K562 (cell line): ENCODE data around the gene POLD2. TPM values are rescaled to one million over a fixed set of nuclear protein-coding genes. Genes with fewer than 3 reads are reported as not detected.
"Not testable (repeated sequence)": the region's sequence is repeated elsewhere in the genome, so short reads cannot be mapped to it uniquely, and the experiment has no call there.

Source experiments
- ATAC-seq: fragments of 200-7000 bp; cut with Tn5 transposase; 3 replicates; pipeline ENCODE4 v1.9.1; 2020; ENCODE audit warnings: moderate library complexity
- BruUV-seq: library from RNA; stranded (reverse); fragments of 400-500 nt; replicated peaks from 2 replicates; lab custom pipeline; 2021; lab: Mats Ljungman, UMichigan
- CTCF ChIA-PET: fragments of 300-600 bp; formaldehyde crosslinking; extraction: SDS; loops from one replicate; lab custom pipeline; 2021; ENCODE audit warnings: low intra/inter-chr PET ratio; lab: Yijun Ruan, JAX
- POLR2A ChIA-PET: fragments of 300-600, 350-650 bp; sonication (Branson Sonifier 250); formaldehyde crosslinking; extraction: SDS; loops from one replicate; lab custom pipeline; 2021; ENCODE audit warnings: antibody characterized with exemption, inconsistent platforms; lab: Yijun Ruan, JAX
- DNase-seq, 4 experiments: peaks; one replicate each; pipeline versions ENCODE4 v3.0.0 to v3.0.0-alpha.2; 2011 to 2018; ENCODE audit warnings: low spot score in 3 of 4, mixed read lengths in 3 of 4; ENCODE audit errors: extremely low read depth in 1 of 4
- FAIRE-seq: peaks from 2 replicates; lab custom pipeline; 2011; peaks lifted over from hg19 to GRCh38; lab: Jason Lieb, UNC
- H2AFZ ChIP-seq: 2 replicates; pipeline ENCODE4 v1.6.0; 2011; ENCODE audit warnings: low read depth, low read length, control low read depth, inconsistent platforms
- H3K27ac ChIP-seq: fragments of 200-600 bp; 3 replicates; pipeline ENCODE4 v1.8.0; 2011; ENCODE audit warnings: low read depth, mild to moderate bottlenecking, control low read depth, inconsistent platforms, low read length, moderate library complexity, mixed read lengths; ENCODE audit errors: extremely low read depth
- H3K27me3 ChIP-seq, 2 experiments: fragments of 300-600 bp in 1 of 2; 2 replicates in 1 of 2; 3 replicates in 1 of 2; pipeline versions ENCODE4 v1.6.0 to v1.8.0; 2011; ENCODE audit warnings: inconsistent platforms in 2 of 2, low read length in 2 of 2, mild to moderate bottlenecking in 1 of 2, mixed read lengths in 1 of 2, moderate library complexity in 1 of 2; ENCODE audit not compliant: control insufficient read depth in 2 of 2, insufficient read depth in 2 of 2
- H3K36me3 ChIP-seq: fragments of 300-600 bp; 3 replicates; pipeline ENCODE4 v1.8.0; 2011; ENCODE audit warnings: mild to moderate bottlenecking, low read length, inconsistent platforms; ENCODE audit not compliant: control insufficient read depth, insufficient read depth
- H3K4me1 ChIP-seq, 2 experiments: fragments of 200-600 bp in 1 of 2; replicated peaks in 1 of 2; 2 replicates in 1 of 2; 3 replicates in 1 of 2; pipeline versions ENCODE4 v1.5.1 to v1.8.0; 2011; ENCODE audit warnings: inconsistent platforms in 2 of 2, low read length in 2 of 2, mild to moderate bottlenecking in 1 of 2, mixed read lengths in 1 of 2, moderate library complexity in 1 of 2; ENCODE audit not compliant: control insufficient read depth in 2 of 2, insufficient read depth in 2 of 2
- H3K4me2 ChIP-seq: 2 replicates; pipeline ENCODE4 v1.6.1; 2011; ENCODE audit warnings: low read length, control low read depth, inconsistent platforms, mixed read lengths; ENCODE audit not compliant: insufficient read depth
- H3K4me3 ChIP-seq: fragments of 200-600 bp; sonication (generic), shearing (Covaris generic); 2 replicates; pipeline ENCODE4 v1.5.1; 2016; ENCODE audit warnings: control low read depth, inconsistent platforms
- H3K79me2 ChIP-seq: fragments of 200-600 bp; 3 replicates; pipeline ENCODE4 v1.8.0; 2011; ENCODE audit warnings: low read length, inconsistent platforms; ENCODE audit not compliant: control insufficient read depth, insufficient read depth
- H3K9ac ChIP-seq, 2 experiments: 2 replicates each; pipeline versions ENCODE4 v1.6.0 to v1.6.1; 2011; ENCODE audit warnings: low read depth in 2 of 2, low read length in 2 of 2, control low read depth in 1 of 2, inconsistent platforms in 1 of 2, mild to moderate bottlenecking in 1 of 2, mixed read lengths in 1 of 2; ENCODE audit not compliant: insufficient read depth in 1 of 2
- H3K9me1 ChIP-seq: one replicate; pipeline ENCODE4 v1.6.0; 2011; ENCODE audit warnings: inconsistent platforms, mild to moderate bottlenecking, low read length, moderate library complexity; ENCODE audit not compliant: control insufficient read depth, insufficient read depth
- H3K9me3 ChIP-seq: replicated peaks from 2 replicates; pipeline ENCODE4 v1.5.1; 2011; ENCODE audit warnings: low read depth, low read length, inconsistent platforms; ENCODE audit not compliant: control insufficient read depth, insufficient read depth
- H4K20me1 ChIP-seq: replicated peaks from 2 replicates; pipeline ENCODE4 v1.6.1; 2011; ENCODE audit warnings: low read length, inconsistent platforms, mixed read lengths; ENCODE audit not compliant: control insufficient read depth, insufficient read depth
- CBFA2T3 ChIP-seq: fragments of 450-650 bp; IDR thresholded peaks from 2 replicates; pipeline ENCODE4 v1.6.1; 2017
- ELF4 ChIP-seq: fragments of 450-650 bp; formaldehyde crosslinking; IDR thresholded peaks from 2 replicates; pipeline ENCODE4 v1.4.0; 2022; ENCODE audit warnings: missing genetic modification characterization
- ESRRB ChIP-seq: fragments of 250-450 bp; sonication (Bioruptor Pico); IDR thresholded peaks from 2 replicates; pipeline ENCODE4 v1.5.0; 2020; ENCODE audit warnings: mild to moderate bottlenecking, moderate library complexity, borderline replicate concordance
- FOSL1 ChIP-seq: fragments of 200-800 bp; sonication (Bioruptor generic); conservative IDR thresholded peaks from 2 replicates; pipeline ENCODE4 v1.6.1; 2016; ENCODE audit warnings: missing genetic modification characterization, missing compliant biosample characterization
- NCOR1 ChIP-seq: fragments of 450-650 bp; IDR thresholded peaks from 2 replicates; pipeline ENCODE4 v1.6.1; 2016; ENCODE audit warnings: mild to moderate bottlenecking, moderate library complexity
- PCBP2 ChIP-seq: fragments of 200-400 bp; formaldehyde crosslinking; IDR thresholded peaks from 2 replicates; pipeline ENCODE4 v1.6.1; 2018; ENCODE audit warnings: low read length, low read depth, mild to moderate bottlenecking, moderate library complexity; ENCODE audit not compliant: poor library complexity, severe bottlenecking
- RAD21 ChIP-seq, 2 experiments: fragments of 250-450 bp in 1 of 2; fragments of 450-650 bp in 1 of 2; sonication (Bioruptor Pico) in 1 of 2; formaldehyde crosslinking in 1 of 2; IDR thresholded peaks in 1 of 2; conservative IDR thresholded peaks in 1 of 2; 2 replicates each; pipeline versions ENCODE4 v1.4.0 to v1.8.0; 2020 to 2022; ENCODE audit warnings: mild to moderate bottlenecking in 2 of 2, moderate library complexity in 1 of 2
- ZNF316 ChIP-seq: fragments of 450-650 bp; IDR thresholded peaks from 2 replicates; pipeline ENCODE4 v1.6.1; 2016
- WGBS: fragments of 100-300 bp; shearing (Covaris generic); methylation state at CpG from one replicate; pipeline ENCODE4 v1.1.6; 2016; ENCODE audit warnings: low coverage, mixed read lengths; ENCODE audit not compliant: insufficient coverage; ENCODE audit errors: missing lambda C conversion rate; 5-methylcytosine and 5-hydroxymethylcytosine counted together
- in situ Hi-C: fragments of 300-500 bp; cut with MboI; formaldehyde crosslinking; loops from 4 replicates; pipeline ENCODE4 v1.15.0; 2018; ENCODE audit warnings: inconsistent platforms, mixed read lengths
- intact Hi-C: fragments of 100-400 bp; cut with micrococcal nuclease; formaldehyde crosslinking; loops from 2 replicates; pipeline ENCODE4 v1.14.2; 2022
- polyA plus RNA-seq, 8 experiments: library from polyadenylated mRNA; depleted of rRNA in 4 of 8; stranded (reverse) in 5 of 8; unstranded in 3 of 8; fragments of >200 nt; fragmentation: Nextera tagmentation in 2 of 8; fragmentation: Illumina TruSeq in 1 of 8; extraction: Ambion mirVana in 2 of 8; extraction: Trizol in 1 of 8; gene quantifications; 2 replicates each; pipeline versions ENCODE4 v1.2.1 to v1.2.3, GENCODE V29; 2011 to 2014; ENCODE audit warnings: inconsistent platforms in 1 of 8, missing spikeins in 1 of 8
- total RNA-seq, 7 experiments: library from RNA; depleted of rRNA in 6 of 7; stranded (reverse); fragments of >200 nt in 6 of 7; fragmentation: Illumina TruSeq in 2 of 7; extraction: Trizol in 2 of 7; gene quantifications; 2 replicates each; pipeline versions ENCODE4 v1.2.1 to v1.2.3, GENCODE V29; 2011 to 2021; ENCODE audit warnings: low replicate concordance in 1 of 7
- TF ChIP-seq, protein P1 (sequence below), 2 experiments: fragments of 450-650 bp in 1 of 2; sonication (generic) in 1 of 2; formaldehyde crosslinking in 1 of 2; IDR thresholded peaks in 1 of 2; conservative IDR thresholded peaks in 1 of 2; 2 replicates each; pipeline versions ENCODE4 v1.6.1 to v1.8.1; 2016 to 2023; ENCODE audit warnings: mild to moderate bottlenecking in 2 of 2, moderate library complexity in 2 of 2, inconsistent platforms in 1 of 2, missing genetic modification reagents in 1 of 2
- TF ChIP-seq, protein P2 (sequence below): fragments of 250-450 bp; sonication (Bioruptor Pico); IDR thresholded peaks from 2 replicates; pipeline ENCODE4 v1.5.0; 2021
- TF ChIP-seq, protein P3 (sequence below): sonication (generic); formaldehyde crosslinking; IDR thresholded peaks from 2 replicates; pipeline ENCODE4 v1.8.1; 2023; ENCODE audit warnings: mild to moderate bottlenecking, missing genetic modification reagents

The POLD2 gene
- total and polyA plus RNA-seq, 9 of the 15 experiments (the other 6 are each of a cell fraction or from before 2014, with no cell fraction given): 29.7 to 259 (median 225) TPM

DNA sequence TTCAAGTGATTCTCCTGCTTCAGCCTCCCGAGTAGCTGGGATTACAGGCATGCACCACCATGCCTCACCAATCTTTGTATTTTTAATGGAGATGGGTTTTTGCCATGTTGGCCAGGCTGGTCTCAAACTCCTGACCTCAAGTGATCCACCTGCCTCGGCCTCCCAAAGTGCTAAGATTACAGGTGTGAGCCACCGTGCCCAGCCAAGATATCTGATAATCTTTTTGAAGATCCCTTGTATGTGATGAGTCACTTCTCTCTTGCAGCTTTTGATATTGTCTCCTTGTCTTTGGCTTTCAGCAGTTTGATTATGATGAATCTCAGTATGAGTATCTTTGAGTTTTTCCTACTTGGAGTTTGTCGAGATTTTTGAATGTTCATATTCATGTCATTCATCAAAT lies 3.2 kb upstream of the POLD2 start:
- H2AFZ ChIP-seq, H3K4me2 ChIP-seq, H3K9me3 ChIP-seq, intact Hi-C loops, CTCF ChIA-PET, H3K4me3 ChIP-seq, ATAC-seq, H3K9ac ChIP-seq, H3K36me3 ChIP-seq, BruUV-seq, H3K27ac ChIP-seq, H4K20me1 ChIP-seq, H3K9me1 ChIP-seq, H3K27me3 ChIP-seq, DNase-seq, in situ Hi-C loops, FAIRE-seq: not testable (repeated sequence)
- Histone ChIP-seq H3K4me1 (peaks cover 9 to 25% of the 10 kb centered on the region in 2 experiments; a peak in 4 of 5 replicates), H3K79me2 (peaks cover 22% of the 10 kb centered on the region)
- TF ChIP-seq, protein P1, sequence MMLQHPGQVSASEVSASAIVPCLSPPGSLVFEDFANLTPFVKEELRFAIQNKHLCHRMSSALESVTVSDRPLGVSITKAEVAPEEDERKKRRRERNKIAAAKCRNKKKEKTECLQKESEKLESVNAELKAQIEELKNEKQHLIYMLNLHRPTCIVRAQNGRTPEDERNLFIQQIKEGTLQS (IDR thresholded peaks at IDR 0.05): peak; percentile 20; the same call in 1 of the 2 replicates
- TF ChIP-seq, protein P1 (CRISPR knock-in tag; conservative IDR thresholded peaks at IDR 0.05): not testable (repeated sequence)
- TF ChIP-seq FOSL1 (0 out of 2 replicates have a peak, but pooled peaks have one; percentile 15), CBFA2T3 (peak; percentile 17; the same call in 1 of the 2 replicates)
- POLR2A ChIA-PET: interaction anchor here (1.8 kb wide), 2 partner anchors 11 to 21 kb away, joined by 3 to 5 read pairs; no protein-coding TSS in a partner anchor
- 1% methylated on average over 4 of the region's 4 CpGs for WGBS

DNA sequence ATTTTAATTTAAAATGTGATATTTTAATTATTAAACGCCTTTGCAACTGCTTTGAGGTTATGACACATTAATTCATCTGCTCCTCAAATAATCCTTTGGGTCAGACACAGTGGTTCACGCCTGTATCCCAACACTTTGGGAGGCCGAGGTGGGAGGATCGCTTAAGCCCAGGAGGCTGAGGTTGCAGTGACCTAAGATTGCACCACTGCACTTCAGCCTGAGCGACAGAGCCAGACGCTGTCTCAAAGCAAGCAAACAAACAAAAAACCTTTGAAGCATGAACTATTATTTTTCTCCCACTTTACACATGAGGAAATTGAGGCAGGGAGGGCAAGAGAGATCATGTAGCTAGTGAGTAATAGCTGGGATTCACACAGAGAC lies 1.5 kb upstream of the POLD2 start:
- Histone ChIP-seq H3K27ac (no peak overlapping the region), H3K9me1 (no peaks in the 10 kb centered on the region), H3K79me2 (peaks cover 40% of the 10 kb centered on the region), H3K4me1 (peaks cover 14 to 24% of the 10 kb centered on the region in 2 experiments; a peak in 4 of 5 replicates), H3K27me3 (no peaks in the 10 kb centered on the region), H4K20me1 (no peaks in the 10 kb centered on the region), H3K9me3 (no peaks in the 10 kb centered on the region), H3K9ac (no peak overlapping the region; a peak in 1 of 4 replicates), H3K4me2 (no peak overlapping the region), H3K4me3 (no peak overlapping the region), H3K36me3 (peaks cover 27% of the 10 kb centered on the region), H2AFZ (no peak overlapping the region)
- no peak for FAIRE-seq
- 87% methylated on average over 6 of the region's 6 CpGs for WGBS
- ChIA-PET CTCF (no interaction called here), POLR2A (interaction anchor here (1.1 to 3.4 kb wide), 3 partner anchors 10 to 22 kb away, joined by 3 to 12 read pairs (median 3); no protein-coding TSS in a partner anchor)
- no peak for ATAC-seq
- in situ Hi-C loops: no loop called here
- intact Hi-C loops: no loop called here
- no peak for DNase-seq
- no TSS peak for BruUV-seq
- TF ChIP-seq, protein P2, sequence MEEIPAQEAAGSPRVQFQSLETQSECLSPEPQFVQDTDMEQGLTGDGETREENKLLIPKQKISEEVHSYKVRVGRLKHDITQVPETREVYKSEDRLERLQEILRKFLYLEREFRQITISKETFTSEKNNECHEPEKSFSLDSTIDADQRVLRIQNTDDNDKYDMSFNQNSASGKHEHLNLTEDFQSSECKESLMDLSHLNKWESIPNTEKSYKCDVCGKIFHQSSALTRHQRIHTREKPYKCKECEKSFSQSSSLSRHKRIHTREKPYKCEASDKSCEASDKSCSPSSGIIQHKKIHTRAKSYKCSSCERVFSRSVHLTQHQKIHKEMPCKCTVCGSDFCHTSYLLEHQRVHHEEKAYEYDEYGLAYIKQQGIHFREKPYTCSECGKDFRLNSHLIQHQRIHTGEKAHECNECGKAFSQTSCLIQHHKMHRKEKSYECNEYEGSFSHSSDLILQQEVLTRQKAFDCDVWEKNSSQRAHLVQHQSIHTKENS (CRISPR knock-in tag): no peak
- TF ChIP-seq ELF4: no peak
- no peak for TF ChIP-seq NCOR1
- no peak for TF ChIP-seq RAD21 (CRISPR knock-in tag; conservative IDR thresholded peaks at IDR 0.05 in 1 of 2, IDR thresholded peaks at IDR 0.05 in 1 of 2)
- no peak for TF ChIP-seq ZNF316
- TF ChIP-seq, protein P3, sequence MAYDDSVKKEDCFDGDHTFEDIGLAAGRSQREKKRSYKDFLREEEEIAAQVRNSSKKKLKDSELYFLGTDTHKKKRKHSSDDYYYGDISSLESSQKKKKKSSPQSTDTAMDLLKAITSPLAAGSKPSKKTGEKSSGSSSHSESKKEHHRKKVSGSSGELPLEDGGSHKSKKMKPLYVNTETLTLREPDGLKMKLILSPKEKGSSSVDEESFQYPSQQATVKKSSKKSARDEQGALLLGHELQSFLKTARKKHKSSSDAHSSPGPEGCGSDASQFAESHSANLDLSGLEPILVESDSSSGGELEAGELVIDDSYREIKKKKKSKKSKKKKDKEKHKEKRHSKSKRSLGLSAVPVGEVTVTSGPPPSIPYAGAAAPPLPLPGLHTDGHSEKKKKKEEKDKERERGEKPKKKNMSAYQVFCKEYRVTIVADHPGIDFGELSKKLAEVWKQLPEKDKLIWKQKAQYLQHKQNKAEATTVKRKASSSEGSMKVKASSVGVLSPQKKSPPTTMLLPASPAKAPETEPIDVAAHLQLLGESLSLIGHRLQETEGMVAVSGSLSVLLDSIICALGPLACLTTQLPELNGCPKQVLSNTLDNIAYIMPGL (CRISPR knock-in tag): no peak
- TF ChIP-seq ESRRB (CRISPR knock-in tag): no peak
- TF ChIP-seq PCBP2: no peak
